Cardiac muscle cell (in vitro differentiated cells and primary cell): ENCODE data around the gene HK1. TPM values are rescaled to one million over a fixed set of nuclear protein-coding genes. Genes with fewer than 3 reads are reported as not detected.
"Not testable (repeated sequence)": the region's sequence is repeated elsewhere in the genome, so short reads cannot be mapped to it uniquely, and the experiment has no call there.

Experiments used
- DNase-seq, 2 donors: peaks; one replicate each; pipeline versions ENCODE4 v3.0.0 to v3.0.0-alpha.2; 2010 to 2017; ENCODE audit warnings: low read depth in 1 of 2, low spot score in 1 of 2
- H3K27ac ChIP-seq: fragments of 200-600 bp; sonication (generic); 2 replicates; pipeline ENCODE4 v1.5.1; 2016
- H3K27me3 ChIP-seq: fragments of 200-600 bp; sonication (generic); 2 replicates; pipeline ENCODE4 v1.6.0; 2016; ENCODE audit warnings: control low read depth
- H3K36me3 ChIP-seq: fragments of 200-600 bp; sonication (generic); 2 replicates; pipeline ENCODE4 v1.5.1; 2016; ENCODE audit warnings: control low read depth
- H3K4me1 ChIP-seq: fragments of 200-600 bp; sonication (generic); 2 replicates; pipeline ENCODE4 v1.8.1; 2017; ENCODE audit warnings: low read depth, mild to moderate bottlenecking, mixed run types
- H3K4me3 ChIP-seq: fragments of 200-600 bp; sonication (generic); 2 replicates; pipeline ENCODE4 v1.5.1; 2016; ENCODE audit warnings: mild to moderate bottlenecking
- H3K9me3 ChIP-seq: fragments of 200-600 bp; sonication (generic); 2 replicates; pipeline ENCODE4 v1.5.1; 2017; ENCODE audit warnings: low read depth, mild to moderate bottlenecking, control low read depth
- CTCF ChIP-seq: IDR thresholded peaks from 2 replicates; pipeline ENCODE4 v1.5.1; 2012; ENCODE audit warnings: low read depth, mild to moderate bottlenecking, low read length
- polyA plus RNA-seq: library from polyadenylated mRNA; unstranded; fragments of >200 nt; fragmentation: Nextera tagmentation; extraction: Ambion mirVana; gene quantifications from 2 replicates; pipeline ENCODE4 v1.2.1, GENCODE V29; 2016
- total RNA-seq: library from RNA; depleted of rRNA; stranded (reverse); fragments of >200 nt; gene quantifications from 2 replicates; pipeline ENCODE4 v1.2.3, GENCODE V29; 2016

The HK1 gene
- total and polyA plus RNA-seq, 2 experiments from 2014 or later: 324 to 347 TPM

DNA sequence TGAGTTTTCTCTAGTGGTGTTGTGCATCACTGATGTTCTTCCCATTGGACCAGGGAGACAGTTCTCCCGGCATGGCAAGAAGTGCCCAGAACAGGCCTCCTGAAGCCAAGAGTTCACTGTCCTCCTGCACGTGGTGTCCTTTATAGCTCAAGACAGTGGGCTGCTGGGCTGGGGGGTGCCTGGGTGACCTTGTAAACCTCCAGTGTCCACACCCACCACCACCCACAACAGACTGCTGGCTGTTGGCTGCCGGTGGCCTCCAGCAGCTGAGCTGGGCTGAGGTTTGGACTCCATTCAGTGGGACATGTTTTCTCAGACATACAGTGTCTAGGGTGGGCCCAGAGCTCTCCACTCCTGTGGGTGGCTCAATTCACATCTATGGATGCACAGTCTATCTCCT is 42.2 kb downstream of the HK1 start:
- Histone ChIP-seq H3K4me3 (no peak overlapping the region), H3K27me3 (no peaks in the 10 kb centered on the region), H3K4me1 (peaks cover 38% of the 10 kb centered on the region), H3K27ac (no peak overlapping the region), H3K36me3 (no peaks in the 10 kb centered on the region), H3K9me3 (no peaks in the 10 kb centered on the region)
- TF ChIP-seq CTCF: no peak
- DNase-seq: no peak

DNA sequence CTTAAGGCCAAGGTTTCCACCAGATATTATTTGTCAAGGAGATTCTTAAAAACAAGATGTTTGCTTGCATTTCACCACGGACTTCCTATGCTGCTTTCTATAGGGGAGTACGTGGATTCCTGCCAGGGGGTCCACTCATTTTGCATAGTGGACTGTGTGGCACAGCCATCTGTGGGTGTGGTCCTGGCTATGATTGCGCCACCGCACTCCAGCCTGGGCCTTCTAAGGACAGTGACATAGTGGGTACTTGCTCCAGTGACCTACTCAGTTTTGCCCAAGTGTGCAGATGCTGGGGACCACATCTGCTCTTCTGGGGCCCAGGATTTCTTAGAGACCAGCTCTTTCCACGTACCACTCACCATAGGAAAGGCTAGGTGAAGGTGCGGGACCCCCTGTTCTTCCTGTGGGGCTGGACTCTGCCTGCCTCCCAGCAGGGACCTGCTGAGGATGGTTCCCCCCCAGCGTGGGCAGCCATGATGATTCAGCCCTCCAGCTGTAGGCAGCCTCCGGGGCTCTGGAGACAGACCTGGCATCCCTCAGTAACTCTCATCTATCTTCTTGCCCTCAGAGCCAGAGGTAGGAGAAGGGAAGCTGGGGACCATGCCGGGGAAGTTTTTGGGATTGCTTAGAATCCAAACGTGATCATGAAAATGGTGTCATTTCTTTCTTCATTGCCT is 42.9 kb downstream of the HK1 start:
- no peak overlapping the region for H3K27ac ChIP-seq
- no peak for DNase-seq
- TF ChIP-seq CTCF: no peak
- no peak overlapping the region for H3K4me3 ChIP-seq
- no peaks in the 10 kb centered on the region for H3K9me3 ChIP-seq
- no peaks in the 10 kb centered on the region for H3K27me3 ChIP-seq
- H3K4me1 ChIP-seq: peaks cover 40% of the 10 kb centered on the region
- no peaks in the 10 kb centered on the region for H3K36me3 ChIP-seq

- Histone ChIP-seq H3K9me3 (no peaks in the 10 kb centered on the region), H3K4me1 (peaks cover 40% of the 10 kb centered on the region), H3K27me3 (no peaks in the 10 kb centered on the region), H3K4me3 (no peak overlapping the region), H3K36me3 (no peaks in the 10 kb centered on the region), H3K27ac (peak overlapping the region; percentile 44)
- TF ChIP-seq CTCF: no peak
- DNase-seq: peak in 1 of 2 donors; percentile 21
These were observed 43.6 kb downstream of the HK1 start for GRCh38 chr10:69321865-69322264.

DNA sequence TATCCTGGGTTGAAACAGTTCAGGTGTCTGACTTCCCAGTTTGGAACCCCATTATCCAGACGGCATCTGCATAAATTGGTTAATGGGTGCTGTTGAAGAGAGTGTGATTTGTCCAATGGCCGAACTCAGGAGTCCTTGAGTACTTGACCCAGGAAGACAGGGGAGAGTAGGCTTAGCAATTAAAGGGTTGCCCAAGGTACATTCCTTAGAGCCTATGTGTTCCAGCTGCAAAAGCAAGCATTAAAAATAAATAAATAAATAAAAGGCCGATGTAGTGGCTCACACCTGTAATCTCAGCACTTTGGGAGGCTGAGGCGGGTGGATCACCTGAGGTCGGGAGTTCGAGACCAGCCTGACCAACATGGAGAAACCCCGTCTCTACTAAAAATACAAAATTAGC is 44.0 kb downstream of the HK1 start:
- H3K36me3 ChIP-seq: not testable (repeated sequence)

DNA sequence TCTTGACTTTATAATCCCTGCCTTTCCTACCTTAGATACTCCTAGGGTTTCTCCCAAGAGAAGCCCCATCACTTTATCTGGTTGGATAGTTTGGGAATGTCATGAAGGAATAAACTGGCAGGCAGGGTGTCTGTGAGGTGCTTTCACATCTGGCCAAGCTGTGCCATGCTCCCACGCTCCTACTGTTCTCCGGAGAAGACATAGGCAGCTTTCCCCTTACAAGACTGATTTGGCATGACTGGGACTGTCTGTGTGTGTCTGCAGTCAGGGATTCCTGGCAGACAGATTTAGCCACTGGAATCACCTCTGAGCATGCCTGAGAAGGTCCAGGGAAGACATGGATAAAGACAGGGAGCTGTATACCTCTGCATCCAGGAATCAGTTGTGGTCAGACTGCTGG is 45.3 kb downstream of the HK1 start:
- H3K4me1 ChIP-seq: peaks cover 44% of the 10 kb centered on the region
- TF ChIP-seq CTCF: no peak
- no peaks in the 10 kb centered on the region for H3K27me3 ChIP-seq
- no peaks in the 10 kb centered on the region for H3K36me3 ChIP-seq
- H3K9me3 ChIP-seq: no peaks in the 10 kb centered on the region
- H3K27ac ChIP-seq: peak overlapping the region; percentile 6
- DNase-seq: no peak
- H3K4me3 ChIP-seq: no peak overlapping the region

More for the DNA sequence above, 44.0 kb downstream of the HK1 start:
- H3K9me3 ChIP-seq, H3K27me3 ChIP-seq, H3K4me3 ChIP-seq, DNase-seq: not testable (repeated sequence)
- Histone ChIP-seq H3K27ac (peak overlapping the region; percentile 44), H3K4me1 (peaks cover 39% of the 10 kb centered on the region)

DNA sequence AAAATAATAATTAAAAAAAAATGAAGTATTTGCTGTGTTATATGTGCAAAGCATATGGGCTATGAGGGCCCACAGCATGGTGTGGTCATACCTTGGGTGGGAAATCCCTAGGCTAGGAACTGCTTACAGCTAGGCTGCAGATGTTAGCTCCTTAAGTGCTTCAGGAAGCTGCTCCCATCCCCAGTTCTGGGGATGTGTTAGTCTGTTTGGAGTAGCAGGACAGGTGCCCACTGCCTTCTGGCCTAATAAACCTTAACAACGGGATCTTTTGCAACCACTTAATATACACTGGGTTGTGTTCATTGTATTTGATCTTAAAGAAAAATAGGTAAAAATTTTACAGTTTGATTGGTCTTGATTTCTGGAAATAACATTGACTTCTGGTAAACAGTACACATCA is 46.3 kb downstream of the HK1 start:
- TF ChIP-seq CTCF: no peak
- no peak for DNase-seq
- H3K4me1 ChIP-seq: peaks cover 52% of the 10 kb centered on the region

DNA sequence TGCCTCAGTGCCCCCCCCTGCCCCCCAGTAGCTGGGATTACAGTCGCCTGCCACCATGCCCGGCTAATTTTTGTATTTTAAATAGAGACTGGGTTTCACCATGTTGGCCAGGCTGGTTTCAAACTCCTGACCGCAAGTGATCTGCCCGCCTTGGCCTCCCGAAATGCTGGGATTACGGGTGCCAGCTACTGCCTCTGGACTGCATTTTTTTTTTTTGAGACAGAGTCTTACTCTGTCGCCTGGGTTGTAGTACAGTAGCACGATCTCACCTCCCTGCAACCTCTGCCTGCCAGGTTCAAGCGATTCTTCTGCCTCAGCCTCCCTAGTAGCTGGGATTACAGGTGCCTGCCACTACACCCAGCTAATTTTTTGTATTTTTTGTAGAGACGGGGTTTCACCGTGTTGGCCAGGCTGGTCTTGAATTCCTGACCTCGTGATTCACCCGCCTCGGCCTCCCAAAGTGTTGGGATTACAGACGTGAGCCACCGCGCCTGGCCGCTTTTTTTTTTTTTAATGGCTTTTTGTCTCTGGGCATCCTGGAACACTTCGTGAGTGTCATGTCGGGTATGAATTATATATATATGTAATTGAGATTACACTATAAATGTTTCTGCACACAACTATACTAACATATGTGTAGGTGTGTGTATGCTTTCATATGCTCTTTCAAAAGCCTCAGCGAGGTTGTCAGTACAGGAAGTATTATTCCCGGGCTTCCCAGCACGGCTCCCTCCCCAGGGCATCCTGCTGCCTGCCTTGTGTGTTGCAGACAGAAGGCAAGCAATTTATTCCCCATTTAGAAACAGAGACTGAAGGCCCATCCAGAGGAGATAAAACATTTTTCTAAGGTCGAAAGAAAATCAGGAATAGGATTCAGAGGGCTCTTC is 47.6 kb downstream of the HK1 start:
- Histone ChIP-seq H3K27ac (peak overlapping the region; percentile 93), H3K4me1 (peaks cover 49% of the 10 kb centered on the region)
- H3K27me3 ChIP-seq, H3K9me3 ChIP-seq, H3K4me3 ChIP-seq, H3K36me3 ChIP-seq: not testable (repeated sequence)
- peak in 1 of 2 donors; percentile 57 for DNase-seq

More for the DNA sequence above, 46.3 kb downstream of the HK1 start:
- Histone ChIP-seq H3K36me3 (no peaks in the 10 kb centered on the region), H3K27ac (peak overlapping the region; percentile 29), H3K9me3 (no peaks in the 10 kb centered on the region), H3K27me3 (no peaks in the 10 kb centered on the region), H3K4me3 (no peak overlapping the region)
